Liver (tissue), 9 donors: ENCODE measurements around the gene CYFIP1. TPM values are rescaled to one million over a fixed set of nuclear protein-coding genes. Genes with fewer than 3 reads are reported as not detected.

Experiments
- DNase-seq: peaks from one replicate; pipeline ENCODE4 v3.0.0-alpha.2; 2017; ENCODE audit warnings: low spot score
- H3K27ac ChIP-seq, 2 donors: one replicate each; pipeline ENCODE4 v1.7.0; 2013; ENCODE audit warnings: inconsistent platforms in 2 of 2, low read length in 2 of 2, control low read depth in 1 of 2, low read depth in 1 of 2, mild to moderate bottlenecking in 1 of 2
- H3K27me3 ChIP-seq, 4 donors: one replicate each; pipeline versions ENCODE4 v1.6.1 to v1.7.0; 2013; ENCODE audit warnings: low read length in 3 of 4, inconsistent platforms in 1 of 4, mild to moderate bottlenecking in 1 of 4, moderate library complexity in 1 of 4; ENCODE audit not compliant: control insufficient read depth in 4 of 4, insufficient read depth in 4 of 4
- H3K36me3 ChIP-seq, 4 donors: one replicate each; pipeline versions ENCODE4 v1.6.1 to v1.7.0; 2013; ENCODE audit warnings: low read length in 3 of 4, mild to moderate bottlenecking in 3 of 4, low read depth in 1 of 4, moderate library complexity in 1 of 4; ENCODE audit not compliant: control insufficient read depth in 4 of 4, insufficient read depth in 3 of 4
- H3K4me1 ChIP-seq, 4 donors: one replicate each; pipeline versions ENCODE4 v1.6.1 to v1.7.0; 2013; ENCODE audit warnings: low read length in 3 of 4, mild to moderate bottlenecking in 3 of 4, moderate library complexity in 1 of 4; ENCODE audit not compliant: control insufficient read depth in 4 of 4, insufficient read depth in 4 of 4
- H3K4me3 ChIP-seq, 3 donors: one replicate each; pipeline versions ENCODE4 v1.6.1 to v1.7.0; 2013; ENCODE audit warnings: low read length in 3 of 3, control low read depth in 1 of 3, low read depth in 1 of 3, mild to moderate bottlenecking in 1 of 3
- H3K9ac ChIP-seq, 2 donors: one replicate each; pipeline ENCODE4 v1.7.0; 2013; ENCODE audit warnings: low read length in 2 of 2, mild to moderate bottlenecking in 2 of 2, moderate library complexity in 2 of 2, control low read depth in 1 of 2, low read depth in 1 of 2
- H3K9me3 ChIP-seq, 4 donors: one replicate each; pipeline versions ENCODE4 v1.6.1 to v1.7.0; 2013; ENCODE audit warnings: low read length in 3 of 4; ENCODE audit not compliant: control insufficient read depth in 4 of 4
- EGR1 ChIP-seq, 2 donors: IDR thresholded peaks; 2 replicates each; pipeline ENCODE4 v1.6.1; 2016 to 2018; ENCODE audit warnings: antibody characterized with exemption in 2 of 2, low read depth in 2 of 2
- FOXA2 ChIP-seq: IDR thresholded peaks from 2 replicates; pipeline ENCODE4 v1.6.1; 2016; ENCODE audit warnings: antibody characterized with exemption
- GABPA ChIP-seq, 2 donors: IDR thresholded peaks in 1 of 2; conservative IDR thresholded peaks in 1 of 2; 2 replicates each; pipeline ENCODE4 v1.6.1; 2016; ENCODE audit warnings: antibody characterized with exemption in 2 of 2, mild to moderate bottlenecking in 1 of 2, moderate library complexity in 1 of 2
- JUND ChIP-seq, 2 donors: IDR thresholded peaks; 2 replicates each; pipeline ENCODE4 v1.6.1; 2016; ENCODE audit warnings: antibody characterized with exemption in 2 of 2
- NR2F2 ChIP-seq: IDR thresholded peaks from 2 replicates; pipeline ENCODE4 v1.6.1; 2016; ENCODE audit warnings: antibody characterized with exemption
- RAD21 ChIP-seq, 2 donors: IDR thresholded peaks; 2 replicates each; pipeline ENCODE4 v1.6.1; 2016; ENCODE audit warnings: antibody characterized with exemption in 2 of 2, mild to moderate bottlenecking in 2 of 2
- RXRA ChIP-seq, 2 donors: IDR thresholded peaks; 2 replicates each; pipeline ENCODE4 v1.6.1; 2017 to 2018; ENCODE audit warnings: antibody characterized with exemption in 2 of 2, mild to moderate bottlenecking in 1 of 2
- SP1 ChIP-seq: IDR thresholded peaks from 2 replicates; pipeline ENCODE4 v1.6.1; 2018; ENCODE audit warnings: antibody characterized with exemption, mild to moderate bottlenecking
- TAF1 ChIP-seq: conservative IDR thresholded peaks from 2 replicates; pipeline ENCODE4 v1.6.1; 2016; ENCODE audit warnings: antibody characterized with exemption, mild to moderate bottlenecking
- YY1 ChIP-seq: IDR thresholded peaks from 2 replicates; pipeline ENCODE4 v1.6.1; 2016; ENCODE audit warnings: antibody characterized with exemption, mild to moderate bottlenecking
- WGBS: extraction: QIAGEN DNeasy Blood & Tissue Kit; methylation state at CpG from one replicate; pipeline ENCODE4 v1.1.7; 2013; 5-methylcytosine and 5-hydroxymethylcytosine counted together
- polyA plus RNA-seq, 2 donors: library from polyadenylated mRNA; stranded (reverse) in 1 of 2; unstranded in 1 of 2; fragments of 200-250 nt in 1 of 2; fragments of >200 nt in 1 of 2; fragmentation: Nextera tagmentation in 1 of 2; extraction: Ambion mirVana in 1 of 2; gene quantifications; one replicate each; pipeline versions ENCODE4 v1.2.1 to v1.2.3, GENCODE V29; 2013 to 2015
- total RNA-seq, 2 donors: library from RNA; depleted of rRNA; stranded (reverse); fragments of >200 nt; gene quantifications; one replicate each; pipeline ENCODE4 v1.2.3, GENCODE V29; 2014
- TF ChIP-seq, protein P1 (sequence below): IDR thresholded peaks from 2 replicates; pipeline ENCODE4 v1.6.1; 2016; ENCODE audit warnings: antibody characterized with exemption, mild to moderate bottlenecking
- TF ChIP-seq, protein P2 (sequence below): IDR thresholded peaks from 2 replicates; pipeline ENCODE4 v1.6.1; 2016; ENCODE audit warnings: antibody characterized with exemption
- TF ChIP-seq, protein P3 (sequence below): fragments of 150-350 bp; IDR thresholded peaks from 2 replicates; pipeline ENCODE4 v1.5.1; 2017; ENCODE audit warnings: improper control_type of control experiment, low read depth, low read length; ENCODE audit not compliant: missing input control
- TF ChIP-seq, protein P4 (sequence below): IDR thresholded peaks from 2 replicates; pipeline ENCODE4 v1.6.1; 2016; ENCODE audit warnings: antibody characterized with exemption
- TF ChIP-seq, protein P5 (sequence below): IDR thresholded peaks from 2 replicates; pipeline ENCODE4 v1.6.1; 2016; ENCODE audit warnings: antibody characterized with exemption
- donor health status: healthy.
- donor health status: healthy.
- donor health status: healthy.
- donor health status: healthy.
- donor health status: healthy.

Gene CYFIP1
- total and polyA plus RNA-seq, 4 donors = 13.5 to 48.3 (median 38.3) TPM

DNA sequence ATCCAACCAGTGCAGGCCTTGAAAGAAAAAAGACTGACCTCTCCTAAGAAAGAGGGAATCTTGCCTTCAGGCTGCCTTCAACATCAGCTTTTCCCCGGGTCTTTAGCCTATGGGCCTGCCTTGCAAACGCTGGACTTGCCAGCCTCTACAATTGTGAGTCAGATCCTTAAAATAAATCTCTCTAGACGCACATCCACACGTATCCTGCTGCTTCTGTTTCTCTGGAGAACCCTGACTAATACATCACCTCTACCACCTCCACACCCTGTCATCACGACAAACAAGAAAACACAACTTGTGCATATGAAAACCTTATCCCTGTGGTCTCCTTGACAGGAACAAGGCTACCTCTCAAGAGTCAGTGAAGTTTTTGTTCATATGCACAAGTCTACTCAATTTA lies 11.8 kb downstream of the CYFIP1 start:
- no peak for TF ChIP-seq RXRA (IDR thresholded peaks at IDR 0.05)
- TF ChIP-seq EGR1 (IDR thresholded peaks at IDR 0.05; ENCODE audit: low read depth in 2 of 2) = no peak
- TF ChIP-seq JUND (IDR thresholded peaks at IDR 0.05) = no peak
- TF ChIP-seq, protein P1, sequence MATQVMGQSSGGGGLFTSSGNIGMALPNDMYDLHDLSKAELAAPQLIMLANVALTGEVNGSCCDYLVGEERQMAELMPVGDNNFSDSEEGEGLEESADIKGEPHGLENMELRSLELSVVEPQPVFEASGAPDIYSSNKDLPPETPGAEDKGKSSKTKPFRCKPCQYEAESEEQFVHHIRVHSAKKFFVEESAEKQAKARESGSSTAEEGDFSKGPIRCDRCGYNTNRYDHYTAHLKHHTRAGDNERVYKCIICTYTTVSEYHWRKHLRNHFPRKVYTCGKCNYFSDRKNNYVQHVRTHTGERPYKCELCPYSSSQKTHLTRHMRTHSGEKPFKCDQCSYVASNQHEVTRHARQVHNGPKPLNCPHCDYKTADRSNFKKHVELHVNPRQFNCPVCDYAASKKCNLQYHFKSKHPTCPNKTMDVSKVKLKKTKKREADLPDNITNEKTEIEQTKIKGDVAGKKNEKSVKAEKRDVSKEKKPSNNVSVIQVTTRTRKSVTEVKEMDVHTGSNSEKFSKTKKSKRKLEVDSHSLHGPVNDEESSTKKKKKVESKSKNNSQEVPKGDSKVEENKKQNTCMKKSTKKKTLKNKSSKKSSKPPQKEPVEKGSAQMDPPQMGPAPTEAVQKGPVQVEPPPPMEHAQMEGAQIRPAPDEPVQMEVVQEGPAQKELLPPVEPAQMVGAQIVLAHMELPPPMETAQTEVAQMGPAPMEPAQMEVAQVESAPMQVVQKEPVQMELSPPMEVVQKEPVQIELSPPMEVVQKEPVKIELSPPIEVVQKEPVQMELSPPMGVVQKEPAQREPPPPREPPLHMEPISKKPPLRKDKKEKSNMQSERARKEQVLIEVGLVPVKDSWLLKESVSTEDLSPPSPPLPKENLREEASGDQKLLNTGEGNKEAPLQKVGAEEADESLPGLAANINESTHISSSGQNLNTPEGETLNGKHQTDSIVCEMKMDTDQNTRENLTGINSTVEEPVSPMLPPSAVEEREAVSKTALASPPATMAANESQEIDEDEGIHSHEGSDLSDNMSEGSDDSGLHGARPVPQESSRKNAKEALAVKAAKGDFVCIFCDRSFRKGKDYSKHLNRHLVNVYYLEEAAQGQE = no peak
- TF ChIP-seq TAF1 = no peak
- no peak for TF ChIP-seq SP1
- TF ChIP-seq, protein P2, sequence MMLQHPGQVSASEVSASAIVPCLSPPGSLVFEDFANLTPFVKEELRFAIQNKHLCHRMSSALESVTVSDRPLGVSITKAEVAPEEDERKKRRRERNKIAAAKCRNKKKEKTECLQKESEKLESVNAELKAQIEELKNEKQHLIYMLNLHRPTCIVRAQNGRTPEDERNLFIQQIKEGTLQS = no peak
- no peaks in the 10 kb centered on the region for H3K27me3 ChIP-seq
- WGBS = 81% methylated on average over 5 of the region's 5 CpGs
- no peaks in the 10 kb centered on the region for H3K9me3 ChIP-seq
- H3K9ac ChIP-seq = no peak overlapping the region
- peaks cover 3 to 16% (median 5%) of the 10 kb centered on the region in 4 donors for H3K4me1 ChIP-seq
- DNase-seq = no peak
- no peak overlapping the region for H3K27ac ChIP-seq
- no peaks in the 10 kb centered on the region for H3K36me3 ChIP-seq
- H3K4me3 ChIP-seq = no peak overlapping the region

DNA sequence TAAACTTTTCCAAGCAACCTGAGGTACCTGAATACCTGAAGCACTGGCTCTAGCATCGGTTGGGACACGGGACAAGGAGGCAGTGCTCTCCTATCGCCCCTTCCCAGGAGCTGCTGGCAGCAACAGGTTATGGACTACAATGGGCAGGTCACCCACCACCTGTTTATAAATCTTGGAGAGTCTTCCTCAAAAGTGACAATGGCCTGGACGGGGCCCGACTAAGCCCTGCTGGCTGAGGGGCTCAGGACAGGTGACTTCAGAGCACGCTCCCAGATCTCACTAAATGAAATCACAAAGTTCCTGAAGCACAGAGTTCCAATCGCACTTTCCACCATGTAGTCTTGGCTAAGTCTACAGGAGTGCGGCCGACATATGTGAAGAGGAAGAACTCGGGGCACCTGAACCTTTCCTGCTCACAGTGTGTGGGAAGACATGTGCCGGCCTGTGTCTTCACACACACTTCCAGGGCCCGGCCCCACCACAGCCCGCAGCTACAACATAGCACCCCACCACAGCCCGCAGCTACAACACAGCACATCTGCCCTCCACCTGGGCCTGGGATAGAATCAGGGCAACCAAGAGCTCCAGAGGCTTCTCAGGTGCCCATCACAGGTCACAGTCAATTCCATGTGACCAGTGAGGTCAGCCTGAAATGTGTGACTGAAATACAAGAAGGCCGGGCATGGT lies 12.9 kb downstream of the CYFIP1 start:
- Histone ChIP-seq H3K36me3 (no peaks in the 10 kb centered on the region), H3K4me3 (no peak overlapping the region), H3K9me3 (no peaks in the 10 kb centered on the region), H3K27ac (no peak overlapping the region), H3K4me1 (peaks cover 0 to 10% (median 3%) of the 10 kb centered on the region in 4 donors), H3K27me3 (no peaks in the 10 kb centered on the region), H3K9ac (no peak overlapping the region)
- no peak for TF ChIP-seq FOXA2
- no peak for TF ChIP-seq NR2F2
- TF ChIP-seq RXRA (IDR thresholded peaks at IDR 0.05) = no peak
- no peak for TF ChIP-seq GABPA (IDR thresholded peaks at IDR 0.05 in 1 of 2, conservative IDR thresholded peaks at IDR 0.05 in 1 of 2)
- TF ChIP-seq, protein P3, sequence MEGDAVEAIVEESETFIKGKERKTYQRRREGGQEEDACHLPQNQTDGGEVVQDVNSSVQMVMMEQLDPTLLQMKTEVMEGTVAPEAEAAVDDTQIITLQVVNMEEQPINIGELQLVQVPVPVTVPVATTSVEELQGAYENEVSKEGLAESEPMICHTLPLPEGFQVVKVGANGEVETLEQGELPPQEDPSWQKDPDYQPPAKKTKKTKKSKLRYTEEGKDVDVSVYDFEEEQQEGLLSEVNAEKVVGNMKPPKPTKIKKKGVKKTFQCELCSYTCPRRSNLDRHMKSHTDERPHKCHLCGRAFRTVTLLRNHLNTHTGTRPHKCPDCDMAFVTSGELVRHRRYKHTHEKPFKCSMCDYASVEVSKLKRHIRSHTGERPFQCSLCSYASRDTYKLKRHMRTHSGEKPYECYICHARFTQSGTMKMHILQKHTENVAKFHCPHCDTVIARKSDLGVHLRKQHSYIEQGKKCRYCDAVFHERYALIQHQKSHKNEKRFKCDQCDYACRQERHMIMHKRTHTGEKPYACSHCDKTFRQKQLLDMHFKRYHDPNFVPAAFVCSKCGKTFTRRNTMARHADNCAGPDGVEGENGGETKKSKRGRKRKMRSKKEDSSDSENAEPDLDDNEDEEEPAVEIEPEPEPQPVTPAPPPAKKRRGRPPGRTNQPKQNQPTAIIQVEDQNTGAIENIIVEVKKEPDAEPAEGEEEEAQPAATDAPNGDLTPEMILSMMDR = no peak
- no peak for TF ChIP-seq YY1
- TF ChIP-seq, protein P4, sequence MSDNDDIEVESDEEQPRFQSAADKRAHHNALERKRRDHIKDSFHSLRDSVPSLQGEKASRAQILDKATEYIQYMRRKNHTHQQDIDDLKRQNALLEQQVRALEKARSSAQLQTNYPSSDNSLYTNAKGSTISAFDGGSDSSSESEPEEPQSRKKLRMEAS = no peak
- no peak for TF ChIP-seq SP1
- TF ChIP-seq, protein P2 = no peak
- no peak for TF ChIP-seq EGR1 (IDR thresholded peaks at IDR 0.05; ENCODE audit: low read depth in 2 of 2)
- TF ChIP-seq JUND (IDR thresholded peaks at IDR 0.05) = no peak
- TF ChIP-seq TAF1 = no peak
- TF ChIP-seq RAD21 (IDR thresholded peaks at IDR 0.05) = no peak
- TF ChIP-seq, protein P1 = no peak
- TF ChIP-seq, protein P5, sequence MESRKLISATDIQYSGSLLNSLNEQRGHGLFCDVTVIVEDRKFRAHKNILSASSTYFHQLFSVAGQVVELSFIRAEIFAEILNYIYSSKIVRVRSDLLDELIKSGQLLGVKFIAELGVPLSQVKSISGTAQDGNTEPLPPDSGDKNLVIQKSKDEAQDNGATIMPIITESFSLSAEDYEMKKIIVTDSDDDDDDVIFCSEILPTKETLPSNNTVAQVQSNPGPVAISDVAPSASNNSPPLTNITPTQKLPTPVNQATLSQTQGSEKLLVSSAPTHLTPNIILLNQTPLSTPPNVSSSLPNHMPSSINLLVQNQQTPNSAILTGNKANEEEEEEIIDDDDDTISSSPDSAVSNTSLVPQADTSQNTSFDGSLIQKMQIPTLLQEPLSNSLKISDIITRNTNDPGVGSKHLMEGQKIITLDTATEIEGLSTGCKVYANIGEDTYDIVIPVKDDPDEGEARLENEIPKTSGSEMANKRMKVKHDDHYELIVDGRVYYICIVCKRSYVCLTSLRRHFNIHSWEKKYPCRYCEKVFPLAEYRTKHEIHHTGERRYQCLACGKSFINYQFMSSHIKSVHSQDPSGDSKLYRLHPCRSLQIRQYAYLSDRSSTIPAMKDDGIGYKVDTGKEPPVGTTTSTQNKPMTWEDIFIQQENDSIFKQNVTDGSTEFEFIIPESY = no peak
- DNase-seq = no peak
- WGBS = 94% methylated on average over 15 of the region's 15 CpGs
